Psoas muscle (tissue), 8 donors: ENCODE measurements around the gene LMO3. TPM values are rescaled to one million over a fixed set of nuclear protein-coding genes. Genes with fewer than 3 reads are reported as not detected.

ENCODE experiments used
- ATAC-seq, 4 donors: fragments of 200-7000 bp; cut with Tn5 transposase; one replicate each; pipeline ENCODE4 v1.9.1; 2020; ENCODE audit warnings: moderate library complexity in 3 of 4, mild to moderate bottlenecking in 2 of 4
- DNase-seq, 2 donors: peaks; one replicate each; pipeline ENCODE4 v3.0.0-alpha.2; 2020
- H3K27ac ChIP-seq: fragments of 200-600 bp; one replicate; pipeline ENCODE4 v1.8.0; 2022
- H3K27me3 ChIP-seq, 3 donors: fragments of 200-600 bp in 1 of 3; one replicate each; pipeline versions ENCODE4 v1.6.1 to v1.8.0; 2013 to 2022; ENCODE audit warnings: low read length in 2 of 3, mild to moderate bottlenecking in 2 of 3, moderate library complexity in 1 of 3; ENCODE audit not compliant: insufficient read depth in 3 of 3
- H3K36me3 ChIP-seq, 2 donors: fragments of 200-600 bp in 1 of 2; one replicate each; pipeline versions ENCODE4 v1.6.1 to v1.8.0; 2013 to 2022; ENCODE audit warnings: low read depth in 1 of 2, mild to moderate bottlenecking in 1 of 2, moderate library complexity in 1 of 2; ENCODE audit not compliant: insufficient read depth in 1 of 2
- H3K4me1 ChIP-seq: fragments of 200-600 bp; one replicate; pipeline ENCODE4 v1.8.0; 2022
- H3K4me3 ChIP-seq: fragments of 200-600 bp; one replicate; pipeline ENCODE4 v1.8.0; 2022; ENCODE audit warnings: mild to moderate bottlenecking
- H3K9me3 ChIP-seq: fragments of 200-600 bp; one replicate; pipeline ENCODE4 v1.8.0; 2022
- WGBS, 3 donors: extraction: QIAGEN DNeasy Blood & Tissue Kit; methylation state at CpG; one replicate each; pipeline versions ENCODE4 v1.1.6 to v1.1.7; 2013; 5-methylcytosine and 5-hydroxymethylcytosine counted together
- intact Hi-C, 2 donors: fragments of 100-400 bp; cut with DNase I; formaldehyde crosslinking; loops; one replicate each; pipeline versions ENCODE4 v1.11.0 to v1.14.2; 2022
- polyA plus RNA-seq, 3 donors: library from polyadenylated mRNA; stranded (reverse); fragments of 200-250 nt; gene quantifications; one replicate each; pipeline ENCODE4 v1.2.3, GENCODE V29; 2013
- total RNA-seq, 4 donors: library from RNA; stranded (reverse); fragmentation: NEBNext Ultra II Directional in 2 of 4; extraction: Animal tissue kit (Norgen Biotek cat#: 25700) in 2 of 4; gene quantifications; one replicate each; pipeline versions ENCODE4 v1.2.1 to v1.2.4, GENCODE V29; 2021 to 2023
- TF ChIP-seq, protein P1 (sequence below): fragments of 200-600 bp; IDR thresholded peaks from one replicate; pipeline ENCODE4 v1.8.0; 2022; ENCODE audit warnings: antibody characterized with exemption
- donor health status: healthy with polysubstance abuse.
- donor health status: DM: no; HTN: no; CAD: no; lungs with moderate emphysema.
- donor health status: Bipolar disorder and iron deficiency.
- donor health status: healthy.
- donor health status: DM: yes; HTN: yes; CAD: no.
- donor health status: DM: no; HTN: no; CAD: no.
- donor health status: DM: no; HTN: no; CAD: no.
- donor health status: DM: yes; HTN: yes; CAD: no.

Gene LMO3
- total and polyA plus RNA-seq, 7 donors = 0.10 to 2.8 (median 0.74) TPM

DNA sequence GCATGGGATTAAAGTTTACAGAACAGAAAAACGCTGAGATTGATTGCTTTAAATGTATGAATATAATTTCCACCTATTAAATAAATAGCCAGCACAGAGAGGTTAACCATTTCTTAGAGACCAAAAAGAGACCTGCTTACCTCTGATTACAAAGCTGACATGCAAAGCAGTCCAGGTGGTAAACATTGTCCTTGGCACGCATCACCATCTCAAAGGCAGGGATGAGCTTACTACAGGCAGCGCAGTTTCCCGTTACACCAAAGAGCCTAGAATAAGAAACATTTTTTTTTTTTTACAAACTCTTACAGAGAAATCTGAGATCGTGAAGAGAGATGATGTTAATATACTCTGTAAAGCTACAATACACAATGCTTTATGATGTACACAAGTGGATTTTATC lies 45.7 kb downstream of the LMO3 start:
- no peak for DNase-seq
- no peaks in the 10 kb centered on the region for H3K4me1 ChIP-seq
- no peak overlapping the region for H3K27ac ChIP-seq
- ATAC-seq = no peak
- intact Hi-C loops = no loop called here
- no peaks in the 10 kb centered on the region for H3K27me3 ChIP-seq
- H3K36me3 ChIP-seq = no peaks in the 10 kb centered on the region
- H3K4me3 ChIP-seq = no peak overlapping the region
- TF ChIP-seq, protein P1, sequence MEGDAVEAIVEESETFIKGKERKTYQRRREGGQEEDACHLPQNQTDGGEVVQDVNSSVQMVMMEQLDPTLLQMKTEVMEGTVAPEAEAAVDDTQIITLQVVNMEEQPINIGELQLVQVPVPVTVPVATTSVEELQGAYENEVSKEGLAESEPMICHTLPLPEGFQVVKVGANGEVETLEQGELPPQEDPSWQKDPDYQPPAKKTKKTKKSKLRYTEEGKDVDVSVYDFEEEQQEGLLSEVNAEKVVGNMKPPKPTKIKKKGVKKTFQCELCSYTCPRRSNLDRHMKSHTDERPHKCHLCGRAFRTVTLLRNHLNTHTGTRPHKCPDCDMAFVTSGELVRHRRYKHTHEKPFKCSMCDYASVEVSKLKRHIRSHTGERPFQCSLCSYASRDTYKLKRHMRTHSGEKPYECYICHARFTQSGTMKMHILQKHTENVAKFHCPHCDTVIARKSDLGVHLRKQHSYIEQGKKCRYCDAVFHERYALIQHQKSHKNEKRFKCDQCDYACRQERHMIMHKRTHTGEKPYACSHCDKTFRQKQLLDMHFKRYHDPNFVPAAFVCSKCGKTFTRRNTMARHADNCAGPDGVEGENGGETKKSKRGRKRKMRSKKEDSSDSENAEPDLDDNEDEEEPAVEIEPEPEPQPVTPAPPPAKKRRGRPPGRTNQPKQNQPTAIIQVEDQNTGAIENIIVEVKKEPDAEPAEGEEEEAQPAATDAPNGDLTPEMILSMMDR = no peak
- no peaks in the 10 kb centered on the region for H3K9me3 ChIP-seq
- WGBS, 3 donors = 52 to 53% (median 53%) methylated on average over 5 of the region's 5 CpGs

DNA sequence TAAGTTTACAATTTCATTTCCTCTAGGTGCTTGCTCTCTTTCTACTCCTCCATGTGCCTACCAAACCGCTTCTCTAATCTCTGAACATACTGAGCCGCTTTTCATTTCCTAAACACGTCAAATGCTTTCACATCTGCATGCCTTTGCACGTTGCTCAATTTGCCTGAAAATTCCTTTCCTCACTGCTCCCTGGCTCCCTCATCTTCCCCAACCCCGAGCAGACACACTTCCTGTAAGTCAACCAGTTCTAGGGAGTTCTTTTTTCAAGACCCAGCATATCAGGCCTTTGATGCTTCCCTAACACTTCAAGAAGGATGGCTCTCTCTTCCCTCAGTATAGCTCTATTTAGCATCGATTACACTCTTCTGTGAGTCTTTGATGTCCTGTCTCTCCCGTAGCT lies 50.3 kb downstream of the LMO3 start:
- 25 to 32% (median 31%) methylated on average over 7 of the region's 7 CpGs for WGBS, 3 donors
- intact Hi-C loops = no loop called here
- Histone ChIP-seq H3K4me1 (no peaks in the 10 kb centered on the region), H3K36me3 (no peaks in the 10 kb centered on the region), H3K27ac (no peak overlapping the region), H3K9me3 (no peaks in the 10 kb centered on the region), H3K4me3 (no peak overlapping the region), H3K27me3 (no peaks in the 10 kb centered on the region)
- TF ChIP-seq, protein P1 = no peak
- no peak for ATAC-seq
- DNase-seq = no peak

DNA sequence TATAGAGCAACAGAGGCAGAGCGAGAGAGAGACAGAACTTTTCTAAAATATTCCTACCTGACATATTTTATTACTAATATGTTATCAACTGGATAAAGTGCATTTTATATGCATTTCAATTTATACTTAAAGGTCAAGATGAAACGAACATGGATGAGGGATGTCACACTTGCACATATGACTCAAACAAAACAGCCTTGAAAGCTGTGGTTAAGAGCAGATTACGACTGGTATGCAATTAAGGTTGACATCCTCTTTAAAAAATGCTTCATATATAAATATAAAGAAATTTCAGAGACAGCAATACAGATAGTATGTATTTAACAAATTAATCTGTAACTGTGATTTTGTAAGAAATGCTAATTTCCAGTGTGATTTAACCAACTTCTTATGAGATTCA lies 52.5 kb downstream of the LMO3 start:
- H3K27ac ChIP-seq = no peak overlapping the region
- 69 to 73% (median 73%) methylated on average over 3 of the region's 3 CpGs for WGBS, 3 donors
- H3K4me1 ChIP-seq = no peaks in the 10 kb centered on the region
- no peaks in the 10 kb centered on the region for H3K27me3 ChIP-seq
- ATAC-seq (no peak), DNase-seq (no peak)
- intact Hi-C loops = no loop called here
- TF ChIP-seq, protein P1 = no peak
- no peaks in the 10 kb centered on the region for H3K9me3 ChIP-seq
- no peaks in the 10 kb centered on the region for H3K36me3 ChIP-seq
- no peak overlapping the region for H3K4me3 ChIP-seq

DNA sequence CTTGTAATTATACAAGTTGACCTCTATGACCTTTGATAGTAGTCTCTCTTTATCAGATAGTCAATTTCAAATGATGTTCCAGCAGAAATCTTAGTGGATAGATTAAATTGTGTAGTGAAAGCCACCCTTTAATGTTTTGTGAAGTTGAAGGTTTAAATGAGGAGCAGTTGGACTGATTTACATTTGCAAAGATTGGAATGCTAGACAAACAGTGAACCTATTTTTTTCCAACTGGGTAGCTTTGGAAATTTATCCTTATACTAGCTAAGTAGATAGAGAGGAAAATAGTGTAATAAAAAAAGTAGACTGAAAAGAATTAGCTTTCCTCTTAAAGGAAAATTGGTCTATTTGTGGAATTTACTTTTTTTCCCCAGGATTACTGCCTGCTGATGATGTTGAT lies 53.7 kb downstream of the LMO3 start:
- DNase-seq (no peak), ATAC-seq (no peak)
- no peaks in the 10 kb centered on the region for H3K9me3 ChIP-seq
- H3K27me3 ChIP-seq = no peaks in the 10 kb centered on the region
- no peaks in the 10 kb centered on the region for H3K4me1 ChIP-seq
- H3K4me3 ChIP-seq = no peak overlapping the region
- TF ChIP-seq, protein P1 = no peak
- H3K36me3 ChIP-seq = no peaks in the 10 kb centered on the region
- H3K27ac ChIP-seq = no peak overlapping the region
- intact Hi-C loops = no loop called here

DNA sequence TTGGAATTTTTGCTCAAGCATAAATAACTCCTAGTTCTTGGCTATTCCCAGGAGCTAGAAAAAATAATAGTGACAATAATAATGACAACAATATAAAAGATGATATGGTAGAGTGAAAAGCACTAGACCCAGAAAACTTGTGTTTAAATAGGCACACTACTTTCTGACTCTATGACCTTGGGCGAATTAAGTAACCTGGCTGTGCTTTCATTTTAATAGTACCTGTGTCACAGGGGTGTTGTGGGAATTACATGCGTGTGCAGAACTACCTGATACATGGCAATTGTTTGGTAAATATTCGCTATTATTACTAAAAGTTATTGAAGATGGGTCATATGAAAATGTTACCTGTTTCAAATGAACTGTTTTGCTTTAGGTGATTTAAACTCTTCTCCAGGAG lies 60.1 kb downstream of the LMO3 start:
- no peak for DNase-seq
- WGBS, 3 donors = 89 to 93% (median 90%) methylated on average over 3 of the region's 3 CpGs

More for the DNA sequence above, 60.1 kb downstream of the LMO3 start:
- Histone ChIP-seq H3K36me3 (no peaks in the 10 kb centered on the region), H3K9me3 (no peaks in the 10 kb centered on the region), H3K4me3 (no peak overlapping the region), H3K27me3 (peaks cover 0 to 3% (median 0%) of the 10 kb centered on the region in 3 donors), H3K4me1 (no peaks in the 10 kb centered on the region), H3K27ac (no peak overlapping the region)
- intact Hi-C loops = no loop called here
- TF ChIP-seq, protein P1 = no peak
- ATAC-seq = no peak
